NOMO-1 (cell line): ENCODE data around the gene FRG2C.
"Not testable (repeated sequence)": the region's sequence is repeated elsewhere in the genome, so short reads cannot be mapped to it uniquely, and the experiment has no call there.

Source experiments
- DNase-seq, 2 experiments: peaks; one replicate each; lab custom pipeline; 2025; ENCODE audit not compliant: unreplicated experiment in 2 of 2; lab: John Stamatoyannopoulos, UW

The FRG2C gene

GRCh38 chr3:75664028-75664427 lies at the start of gene FRG2C:
Gene FRG2C (plus strand): TSS chr3:75664328. CDS start chr3:75664380, 52 bp downstream.
- DNase-seq = not testable (repeated sequence)

- DNase-seq = not testable (repeated sequence)
Observed at GRCh38 chr3:75618666-75619305, 45.3 kb upstream of the FRG2C start.

GRCh38 chr3:75619481-75620031 lies 44.6 kb upstream of the FRG2C start:
- not testable (repeated sequence) for DNase-seq

GRCh38 chr3:75621772-75622171 lies 42.4 kb upstream of the FRG2C start:
- DNase-seq = not testable (repeated sequence)

GRCh38 chr3:75623656-75624055 lies 40.5 kb upstream of the FRG2C start:
- not testable (repeated sequence) for DNase-seq

GRCh38 chr3:75630887-75631535 lies 33.1 kb upstream of the FRG2C start:
- DNase-seq = not testable (repeated sequence)

- DNase-seq = no peak
Observed at GRCh38 chr3:75631541-75631940, 32.6 kb upstream of the FRG2C start.

GRCh38 chr3:75638947-75639346 lies 25.2 kb upstream of the FRG2C start:
- DNase-seq = not testable (repeated sequence)

- not testable (repeated sequence) for DNase-seq
Observed at GRCh38 chr3:75641107-75641517, 23.0 kb upstream of the FRG2C start.

- not testable (repeated sequence) for DNase-seq
Observed at GRCh38 chr3:75643031-75643800, 20.9 kb upstream of the FRG2C start.

- DNase-seq = not testable (repeated sequence)
Observed at GRCh38 chr3:75645548-75645947, 18.6 kb upstream of the FRG2C start.

- no peak for DNase-seq
Observed at GRCh38 chr3:75650191-75650590, 13.9 kb upstream of the FRG2C start.

- DNase-seq = not testable (repeated sequence)
Observed at GRCh38 chr3:75655101-75655904, 8.8 kb upstream of the FRG2C start.

- not testable (repeated sequence) for DNase-seq
Observed at GRCh38 chr3:75655956-75656355, 8.2 kb upstream of the FRG2C start.

GRCh38 chr3:75658411-75659107 lies 5.6 kb upstream of the FRG2C start:
- not testable (repeated sequence) for DNase-seq

GRCh38 chr3:75659108-75659433 lies 5.1 kb upstream of the FRG2C start:
- DNase-seq = not testable (repeated sequence)

GRCh38 chr3:75665626-75666025 lies 1.5 kb downstream of the FRG2C start:
- DNase-seq = not testable (repeated sequence)

- DNase-seq = not testable (repeated sequence)
Observed at GRCh38 chr3:75667757-75668701, 3.9 kb downstream of the FRG2C start.
